Smooth muscle cell (in vitro differentiated cells): ENCODE measurements around the gene VENTX. TPM values are rescaled to one million over a fixed set of nuclear protein-coding genes. Genes with fewer than 3 reads are reported as not detected.

Experiments used
- DNase-seq: peaks from one replicate; lab custom pipeline; 2025; ENCODE audit not compliant: unreplicated experiment; lab: John Stamatoyannopoulos, UW
- H2AFZ ChIP-seq: fragments of 200-600 bp; sonication (generic); 2 replicates; pipeline ENCODE4 v1.6.0; 2016; ENCODE audit warnings: antibody characterized with exemption, low read depth, mild to moderate bottlenecking
- H3F3A ChIP-seq: fragments of 200-600 bp; sonication (generic); 2 replicates; pipeline ENCODE4 v1.6.0; 2017; ENCODE audit warnings: antibody characterized with exemption, low read depth
- H3K27ac ChIP-seq: fragments of 200-600 bp; sonication (generic); 2 replicates; pipeline ENCODE4 v1.5.1; 2016; ENCODE audit warnings: low read depth, mild to moderate bottlenecking
- H3K27me3 ChIP-seq: fragments of 200-600 bp; sonication (generic); 2 replicates; pipeline ENCODE4 v1.6.1; 2016; ENCODE audit warnings: low read depth, mild to moderate bottlenecking
- H3K36me3 ChIP-seq: fragments of 200-600 bp; sonication (generic); 2 replicates; pipeline ENCODE4 v1.5.1; 2016; ENCODE audit warnings: low read depth
- H3K4me1 ChIP-seq: fragments of 200-600 bp; sonication (generic); 2 replicates; pipeline ENCODE4 v1.5.1; 2016; ENCODE audit warnings: low read depth
- H3K4me2 ChIP-seq: fragments of 200-600 bp; sonication (generic); 2 replicates; pipeline ENCODE4 v1.6.0; 2016; ENCODE audit warnings: mild to moderate bottlenecking
- H3K4me3 ChIP-seq: fragments of 200-600 bp; sonication (generic); 2 replicates; pipeline ENCODE4 v1.5.1; 2016; ENCODE audit warnings: mild to moderate bottlenecking
- H3K79me2 ChIP-seq: fragments of 200-600 bp; sonication (generic); 2 replicates; pipeline ENCODE4 v1.6.0; 2016; ENCODE audit warnings: low read depth, mild to moderate bottlenecking
- H3K9ac ChIP-seq: fragments of 200-600 bp; sonication (generic); 2 replicates; pipeline ENCODE4 v1.6.0; 2016; ENCODE audit warnings: low read depth
- H3K9me3 ChIP-seq: fragments of 200-600 bp; sonication (generic); replicated peaks from 2 replicates; pipeline ENCODE4 v1.5.1; 2016; ENCODE audit warnings: low read depth
- H4K20me1 ChIP-seq: fragments of 200-600 bp; sonication (generic); 2 replicates; pipeline ENCODE4 v1.6.0; 2016; ENCODE audit warnings: low read depth
- CTCF ChIP-seq: fragments of 200-600 bp; sonication (generic); IDR thresholded peaks from 2 replicates; pipeline ENCODE4 v1.5.1; 2017; ENCODE audit warnings: borderline replicate concordance, mild to moderate bottlenecking, antibody characterized with exemption; ENCODE audit not compliant: insufficient read depth, poor library complexity, severe bottlenecking
- whole genome bisulfite sequencing: methylation state at CpG from one replicate; pipeline ENCODE4 v1.1.7; 2016; ENCODE audit warnings: low lambda C conversion rate; 5-methylcytosine and 5-hydroxymethylcytosine counted together
- polyA plus RNA-seq: library from polyadenylated mRNA; unstranded; fragments of >200 nt; fragmentation: Nextera tagmentation; extraction: Ambion mirVana; gene quantifications from 2 replicates; pipeline ENCODE4 v1.2.1, GENCODE V29; 2016
- total RNA-seq: library from RNA; depleted of rRNA; stranded (reverse); fragments of >200 nt; gene quantifications from 2 replicates; pipeline ENCODE4 v1.2.3, GENCODE V29; 2014

Gene VENTX
- total and polyA plus RNA-seq, 2 experiments from 2014 or later = not detected

GRCh38 chr10:133259602-133259989 lies 21.9 kb downstream of the VENTX start:
- WGBS = 77% methylated on average over 12 of the region's 12 CpGs
- H3K27ac ChIP-seq = peak overlapping the region; percentile 75
- no peaks in the 10 kb centered on the region for H3K9me3 ChIP-seq
- no peak overlapping the region for H2AFZ ChIP-seq
- no peak for DNase-seq
- H3K4me1 ChIP-seq = peaks cover 24% of the 10 kb centered on the region
- TF ChIP-seq CTCF = no peak
- H4K20me1 ChIP-seq = no peaks in the 10 kb centered on the region
- no peak overlapping the region for H3K4me3 ChIP-seq
- no peaks in the 10 kb centered on the region for H3K27me3 ChIP-seq
- H3K79me2 ChIP-seq = no peaks in the 10 kb centered on the region
- H3K9ac ChIP-seq = peak overlapping the region; percentile 32
- H3K36me3 ChIP-seq = no peaks in the 10 kb centered on the region
- peak overlapping the region; percentile 48 for H3K4me2 ChIP-seq
- no peaks in the 10 kb centered on the region for H3F3A ChIP-seq

- DNase-seq = no peak
- 36% methylated on average over 46 of the region's 50 CpGs for WGBS
- peak overlapping the region; percentile 70 for H3K9ac ChIP-seq
These were observed 23.5 kb downstream of the VENTX start for GRCh38 chr10:133260895-133261725.

GRCh38 chr10:133261726-133262325 lies 24.2 kb downstream of the VENTX start:
- peaks cover 24% of the 10 kb centered on the region for H3K4me1 ChIP-seq
- H3K27me3 ChIP-seq = no peaks in the 10 kb centered on the region
- H3K4me3 ChIP-seq = peak overlapping the region; percentile 74
- H3K9me3 ChIP-seq = no peaks in the 10 kb centered on the region
- WGBS = 3% methylated on average over 7 of the region's 79 CpGs
- peak overlapping the region; percentile 49 for H2AFZ ChIP-seq
- peak; percentile 56 for DNase-seq
- H3K36me3 ChIP-seq = no peaks in the 10 kb centered on the region
- TF ChIP-seq CTCF = no peak
- peak overlapping the region; percentile 70 for H3K9ac ChIP-seq
- peak overlapping the region; percentile 96 for H3K4me2 ChIP-seq
- no peaks in the 10 kb centered on the region for H3K79me2 ChIP-seq
- no peaks in the 10 kb centered on the region for H3F3A ChIP-seq
- H3K27ac ChIP-seq = peak overlapping the region; percentile 31
- H4K20me1 ChIP-seq = no peaks in the 10 kb centered on the region

More at GRCh38 chr10:133260895-133261725, 23.5 kb downstream of the VENTX start:
- H3K4me2 ChIP-seq = peak overlapping the region; percentile 96
- no peaks in the 10 kb centered on the region for H4K20me1 ChIP-seq
- no peak overlapping the region for H2AFZ ChIP-seq
- H3K27me3 ChIP-seq = no peaks in the 10 kb centered on the region
- H3F3A ChIP-seq = no peaks in the 10 kb centered on the region
- peaks cover 24% of the 10 kb centered on the region for H3K4me1 ChIP-seq
- TF ChIP-seq CTCF = no peak
- H3K4me3 ChIP-seq = peak overlapping the region; percentile 74
- no peaks in the 10 kb centered on the region for H3K9me3 ChIP-seq
- H3K79me2 ChIP-seq = no peaks in the 10 kb centered on the region
- H3K36me3 ChIP-seq = no peaks in the 10 kb centered on the region
- H3K27ac ChIP-seq = peak overlapping the region; percentile 31
